SKM-1 (cell line): ENCODE measurements around the gene SEMA4B.
A peak's percentile ranks its signal among the peaks of the same experiment; 100 is the strongest.
"Not testable (repeated sequence)": the region's sequence is repeated elsewhere in the genome, so short reads cannot be mapped to it uniquely, and the experiment has no call there.

Experiments used
- DNase-seq: peaks from one replicate; lab custom pipeline; 2025; ENCODE audit not compliant: unreplicated experiment; lab: John Stamatoyannopoulos, UW

SEMA4B gene

DNA sequence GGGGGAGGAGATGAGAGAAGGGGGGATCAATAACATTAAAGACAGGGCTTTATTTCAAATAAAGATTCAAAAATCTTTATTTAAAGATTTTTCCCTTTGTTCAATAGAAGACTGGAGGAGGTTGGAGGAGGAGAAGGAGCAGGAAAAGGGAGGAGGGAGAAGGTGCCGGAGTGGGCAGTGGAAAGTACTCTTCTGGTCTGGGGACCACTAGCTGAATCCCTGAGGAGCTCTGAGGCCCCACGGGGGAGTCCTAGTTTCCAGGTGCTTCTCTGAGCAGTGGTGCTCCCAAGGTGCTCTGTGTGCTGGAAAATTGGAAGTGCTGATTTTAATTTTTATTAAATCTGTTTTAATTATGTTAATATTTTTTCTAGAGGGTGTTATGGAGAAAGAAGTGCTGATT, 19.4 kb upstream of the SEMA4B start:
- DNase-seq: no peak

GRCh38 chr15:90184119-90184785, 16.9 kb upstream of the SEMA4B start:
- no peak for DNase-seq

DNA sequence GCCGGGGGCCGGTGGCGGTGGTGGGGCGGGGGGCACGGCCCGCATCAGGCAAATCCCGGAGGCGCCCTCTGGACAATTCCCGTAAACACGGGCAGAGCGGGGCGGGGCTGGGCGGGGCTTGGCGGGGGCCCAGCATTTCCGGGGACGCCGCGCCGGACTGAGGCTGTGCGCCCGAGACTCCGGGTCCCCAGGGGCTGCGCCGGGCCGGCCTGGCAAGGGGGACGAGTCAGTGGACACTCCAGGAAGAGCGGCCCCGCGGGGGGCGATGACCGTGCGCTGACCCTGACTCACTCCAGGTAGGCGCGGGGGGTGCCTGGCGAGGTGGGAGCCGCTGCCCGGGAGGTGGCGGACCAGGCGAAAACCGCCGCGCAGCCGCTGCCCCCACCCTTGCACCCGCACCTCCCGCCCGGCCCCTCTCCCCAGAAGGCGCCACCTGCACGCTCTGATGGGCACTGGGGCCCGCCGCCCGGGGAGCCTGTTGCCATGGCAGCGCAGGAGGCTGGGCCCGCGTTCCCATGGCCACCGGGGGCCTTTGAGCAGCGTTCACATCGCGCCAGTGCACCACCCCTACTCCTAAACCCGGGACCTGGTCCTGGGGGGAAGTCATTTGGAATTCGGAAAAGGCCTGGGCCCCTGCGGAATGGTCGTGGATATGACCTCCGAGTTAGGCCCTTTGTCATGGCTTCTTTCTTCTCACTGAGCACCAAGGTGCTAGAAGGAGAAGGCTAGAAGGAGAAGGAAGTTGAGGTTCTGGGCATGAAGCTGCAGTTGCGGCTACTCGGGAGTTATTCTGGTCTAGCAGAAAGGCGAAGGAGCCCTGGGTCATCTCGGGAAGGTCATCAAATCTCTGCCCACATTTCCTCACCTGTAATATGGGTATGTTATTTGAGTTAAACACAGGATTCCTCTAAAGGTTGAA, 16.1 kb upstream of the SEMA4B start:
- DNase-seq: peak; percentile 76

DNA sequence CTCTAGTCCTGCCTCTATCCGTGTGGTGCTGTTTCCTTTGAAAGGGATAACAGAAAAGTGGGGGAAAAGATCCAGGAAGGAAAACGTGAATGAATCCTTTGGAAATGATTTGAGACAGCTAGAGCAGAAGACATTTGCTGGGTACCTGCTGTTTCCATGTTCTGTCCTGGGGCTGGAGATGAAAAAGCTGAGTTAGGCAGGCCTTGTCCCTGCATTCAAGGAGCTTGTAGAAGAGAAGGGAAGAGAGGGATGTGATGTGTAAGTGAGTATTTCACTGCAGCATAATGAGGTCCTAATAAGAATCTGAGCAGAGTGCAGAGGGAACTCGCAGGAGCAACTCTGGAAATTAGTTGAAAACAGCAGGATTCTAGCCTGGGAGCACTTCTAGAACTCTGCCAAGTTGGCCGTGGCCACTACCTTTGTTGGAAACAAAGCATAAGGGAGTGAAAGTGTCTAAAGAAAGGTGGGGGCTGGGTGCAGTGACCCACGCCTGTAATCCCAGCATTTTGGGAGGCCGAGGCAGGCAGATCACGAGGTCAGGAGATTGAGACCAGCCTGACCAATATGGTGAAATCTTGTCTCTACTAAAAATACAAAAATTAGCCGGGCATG, 13.8 kb upstream of the SEMA4B start:
- DNase-seq: no peak

- DNase-seq: not testable (repeated sequence)
These were observed 13.1 kb upstream of the SEMA4B start for GRCh38 chr15:90188065-90188464.

- DNase-seq: peak; percentile 88
These were observed 12.0 kb upstream of the SEMA4B start for GRCh38 chr15:90188914-90189748.

DNA sequence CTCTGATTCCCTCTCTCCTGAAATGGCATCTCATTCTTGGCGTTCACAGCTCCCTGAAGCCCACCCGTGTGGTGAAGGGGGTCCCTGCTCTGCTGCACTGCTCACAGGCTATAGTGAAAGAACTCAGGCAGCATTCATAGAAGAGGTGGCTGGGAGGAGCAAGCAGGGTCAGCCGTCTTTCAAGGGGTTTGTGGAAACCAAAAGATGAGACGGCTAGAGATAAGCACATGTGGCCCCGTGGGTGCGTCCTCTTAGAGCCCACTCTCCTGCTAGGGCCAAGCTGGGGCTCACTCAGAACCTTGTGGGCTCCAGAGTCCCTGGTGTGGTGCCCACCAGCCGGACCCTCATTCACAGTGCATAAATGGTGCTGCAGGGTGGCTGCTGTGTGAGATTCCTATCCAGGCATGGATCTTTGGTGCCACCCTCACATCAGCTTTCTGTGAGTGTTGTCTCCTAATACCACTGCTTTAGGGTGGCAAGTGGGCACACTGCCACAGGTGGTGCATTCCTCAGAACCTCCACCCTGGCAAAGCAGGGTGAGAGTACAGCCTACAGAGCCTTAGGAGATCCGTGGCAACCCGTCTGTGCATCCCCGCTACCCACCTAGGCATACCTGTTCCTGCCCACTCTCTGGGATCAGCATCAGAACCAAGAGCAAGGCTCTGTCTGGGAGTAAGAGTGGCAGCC, 11.2 kb upstream of the SEMA4B start:
- no peak for DNase-seq

GRCh38 chr15:90190606-90191343, 10.4 kb upstream of the SEMA4B start:
- no peak for DNase-seq

- DNase-seq: no peak
These were observed 9.8 kb upstream of the SEMA4B start for GRCh38 chr15:90191344-90191687.

DNA sequence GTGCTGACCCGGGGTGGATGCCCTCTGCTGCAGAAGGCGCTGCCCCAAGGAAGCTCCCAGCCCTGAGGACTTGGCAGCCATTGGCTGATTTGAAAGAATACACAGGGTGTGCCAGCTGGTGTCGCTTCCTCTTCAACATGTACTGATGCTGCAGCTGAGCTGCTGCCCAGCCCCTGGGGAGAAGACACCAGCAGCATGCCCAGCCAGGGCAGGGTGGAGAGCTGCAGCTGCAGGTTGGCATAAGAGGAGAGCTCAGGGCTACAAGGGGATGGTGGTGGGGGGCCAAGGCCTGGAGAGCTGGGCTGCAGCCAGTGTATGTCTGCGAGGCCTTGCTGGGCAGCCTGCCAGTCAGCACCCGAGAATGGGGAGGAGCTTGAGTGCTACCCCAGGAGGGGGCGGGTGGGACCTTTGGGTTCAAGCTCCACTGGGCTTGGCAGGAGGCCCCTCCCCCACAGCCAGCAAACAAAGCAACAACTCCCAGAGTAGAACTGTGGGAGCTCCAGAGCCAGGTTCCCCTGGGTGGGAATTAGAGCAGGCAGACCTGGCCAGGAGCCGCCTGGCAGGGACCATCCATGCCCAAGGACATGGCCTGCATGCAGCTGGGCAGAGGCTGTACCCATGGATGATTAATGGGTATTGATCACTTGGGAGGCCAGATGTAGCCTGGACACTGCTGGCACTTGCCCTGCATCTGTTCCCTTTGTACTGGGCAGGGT, 9.2 kb upstream of the SEMA4B start:
- no peak for DNase-seq

GRCh38 chr15:90192961-90193786, 8.0 kb upstream of the SEMA4B start:
- no peak for DNase-seq

DNA sequence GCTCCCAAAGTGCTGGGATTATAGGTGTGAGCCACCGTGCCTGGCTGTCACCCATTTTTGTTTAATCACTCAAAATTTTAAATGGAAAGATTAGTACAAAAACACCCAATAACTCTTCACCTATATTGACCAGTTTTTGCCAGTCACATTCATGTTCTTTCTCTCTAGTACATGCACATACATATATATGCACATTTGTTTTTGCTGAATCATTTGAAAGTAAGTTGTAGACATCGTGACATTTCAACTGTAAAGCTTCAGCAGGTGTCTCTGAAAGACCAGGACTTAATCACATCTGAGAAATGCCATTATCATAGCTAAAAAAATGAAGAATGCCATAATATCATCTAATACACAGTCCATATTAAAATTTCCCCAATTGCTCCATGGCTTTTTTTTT, 6.5 kb upstream of the SEMA4B start:
- no peak for DNase-seq

DNA sequence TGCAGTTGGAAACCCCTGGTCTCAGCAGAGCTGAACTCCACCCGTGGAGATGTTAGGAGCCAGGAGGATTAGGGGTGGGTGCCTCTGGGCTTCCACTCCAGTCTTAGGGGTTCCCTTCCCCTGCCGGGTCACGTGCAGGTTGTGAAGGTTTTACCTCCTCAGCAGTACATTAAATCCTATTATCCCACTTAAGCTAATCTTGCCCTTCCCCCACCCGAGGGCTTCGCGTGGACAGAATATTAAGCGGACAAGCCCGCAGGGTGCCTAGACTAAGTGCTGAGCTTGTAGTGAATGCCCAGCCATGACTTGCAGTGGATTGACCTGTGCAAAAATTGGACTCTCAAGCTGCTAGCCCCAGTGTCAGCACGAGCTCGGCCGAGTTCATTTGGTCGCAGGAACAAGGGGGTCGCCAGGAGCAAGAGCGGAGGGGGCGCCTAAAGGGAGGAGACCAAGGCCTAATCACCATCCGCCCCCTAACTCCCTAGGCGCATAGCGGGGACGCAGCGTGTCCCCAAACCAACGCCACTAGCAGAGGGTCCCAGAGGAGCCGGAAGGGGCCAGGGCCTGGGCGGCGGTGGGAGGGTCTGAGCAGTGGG, 498 bp upstream of the SEMA4B start:
- DNase-seq: no peak

DNA sequence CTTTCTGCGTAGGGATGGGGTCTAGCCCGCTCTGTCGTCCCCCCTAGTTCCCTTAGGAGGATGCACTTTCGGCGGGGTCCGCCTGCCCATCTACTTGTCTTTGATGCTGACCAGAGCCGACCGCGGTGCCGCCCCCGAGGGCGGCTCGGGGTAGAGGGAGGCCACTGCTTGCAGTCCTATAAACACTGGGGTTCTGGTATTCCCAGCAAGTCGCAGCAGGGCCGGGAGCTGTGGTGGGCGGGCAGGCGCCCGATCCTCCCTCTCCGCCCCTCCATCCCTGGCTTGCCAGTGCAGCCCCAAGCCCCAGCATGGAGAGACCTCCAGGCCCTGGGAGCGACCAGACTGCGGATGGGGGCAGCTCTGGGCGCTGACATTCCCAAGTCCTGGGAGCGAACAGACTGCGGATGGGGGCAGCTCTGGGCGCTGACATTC, 830 bp downstream of the SEMA4B start:
- DNase-seq: no peak

DNA sequence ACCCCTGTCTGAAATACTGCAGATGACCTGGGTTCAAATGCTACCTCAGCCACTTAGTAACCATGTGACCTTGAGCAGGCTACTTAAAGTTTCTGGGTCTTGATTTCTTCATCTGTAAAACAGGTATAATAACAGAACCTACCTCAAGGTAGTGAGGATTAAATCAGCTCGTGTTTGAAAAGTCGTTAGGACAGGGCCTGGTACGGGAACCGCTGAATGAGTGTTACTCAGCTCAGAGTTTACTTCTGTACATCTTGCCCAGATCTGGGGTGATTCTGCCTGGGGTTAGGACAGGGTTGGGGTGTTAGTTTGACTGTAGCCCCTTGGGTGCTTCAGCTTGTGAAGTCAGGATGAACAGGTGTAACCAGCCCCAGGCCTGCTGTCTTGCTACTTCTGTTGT, 1.8 kb downstream of the SEMA4B start:
- DNase-seq: no peak

GRCh38 chr15:90203473-90203872, 2.3 kb downstream of the SEMA4B start:
- DNase-seq: no peak

GRCh38 chr15:90203922-90204321, 2.8 kb downstream of the SEMA4B start:
- no peak for DNase-seq
